Keratinocyte (primary cell): Measurements from ENCODE around the gene FHIT.

Experiments used
- EZH2 ChIP-seq: IDR thresholded peaks from one replicate; pipeline ENCODE4 v1.6.1; 2012; ENCODE audit warnings: inconsistent platforms, mild to moderate bottlenecking, low read length, moderate library complexity
- TF ChIP-seq, protein P1 (sequence below), 3 experiments: IDR thresholded peaks in 1 of 3; conservative IDR thresholded peaks in 1 of 3; optimal IDR thresholded peaks in 1 of 3; 2 replicates in 2 of 3; 3 replicates in 1 of 3; pipeline versions ENCODE3 to v1.5.1; 2011; ENCODE audit warnings: low read length in 3 of 3, mild to moderate bottlenecking in 3 of 3, moderate library complexity in 2 of 3, control low read depth in 1 of 3, inconsistent platforms in 1 of 3; ENCODE audit not compliant: insufficient read depth in 2 of 3; ENCODE audit errors: extremely low read depth in 1 of 3

DNA sequence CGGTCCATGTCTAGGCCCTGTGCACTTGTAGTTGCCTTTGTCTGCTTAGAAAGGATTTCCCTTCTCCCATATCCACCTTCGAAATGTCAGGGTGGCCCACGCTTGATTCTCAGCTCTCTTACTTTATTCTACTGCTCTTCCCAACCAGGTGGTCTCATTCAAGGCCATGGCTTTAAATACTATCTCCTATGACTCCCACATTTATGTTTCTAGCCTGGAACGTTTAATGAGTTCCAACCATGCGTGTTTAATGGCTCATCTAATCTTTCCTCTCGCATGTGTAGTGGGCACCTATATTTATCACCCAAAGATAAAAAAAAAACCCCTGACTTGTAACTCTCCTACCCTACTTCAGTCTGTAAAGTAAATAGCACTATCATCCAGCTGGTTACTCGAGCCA is 1474.2 kb downstream of the FHIT start:
- TF ChIP-seq, protein P1, sequence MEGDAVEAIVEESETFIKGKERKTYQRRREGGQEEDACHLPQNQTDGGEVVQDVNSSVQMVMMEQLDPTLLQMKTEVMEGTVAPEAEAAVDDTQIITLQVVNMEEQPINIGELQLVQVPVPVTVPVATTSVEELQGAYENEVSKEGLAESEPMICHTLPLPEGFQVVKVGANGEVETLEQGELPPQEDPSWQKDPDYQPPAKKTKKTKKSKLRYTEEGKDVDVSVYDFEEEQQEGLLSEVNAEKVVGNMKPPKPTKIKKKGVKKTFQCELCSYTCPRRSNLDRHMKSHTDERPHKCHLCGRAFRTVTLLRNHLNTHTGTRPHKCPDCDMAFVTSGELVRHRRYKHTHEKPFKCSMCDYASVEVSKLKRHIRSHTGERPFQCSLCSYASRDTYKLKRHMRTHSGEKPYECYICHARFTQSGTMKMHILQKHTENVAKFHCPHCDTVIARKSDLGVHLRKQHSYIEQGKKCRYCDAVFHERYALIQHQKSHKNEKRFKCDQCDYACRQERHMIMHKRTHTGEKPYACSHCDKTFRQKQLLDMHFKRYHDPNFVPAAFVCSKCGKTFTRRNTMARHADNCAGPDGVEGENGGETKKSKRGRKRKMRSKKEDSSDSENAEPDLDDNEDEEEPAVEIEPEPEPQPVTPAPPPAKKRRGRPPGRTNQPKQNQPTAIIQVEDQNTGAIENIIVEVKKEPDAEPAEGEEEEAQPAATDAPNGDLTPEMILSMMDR (optimal IDR thresholded peaks at IDR 0.05 in 1 of 3, IDR thresholded peaks at IDR 0.05 in 1 of 3, conservative IDR thresholded peaks at IDR 0.05 in 1 of 3; ENCODE audit: extremely low read depth in 1 of 3, insufficient read depth in 2 of 3, low read length in 3 of 3): no peak
- TF ChIP-seq EZH2: no peak
